Measurements from ENCODE around the gene ARPC2. TPM values are rescaled to one million over a fixed set of nuclear protein-coding genes. Genes with fewer than 3 reads are reported as not detected.
A peak's percentile ranks its signal among the peaks of the same experiment; 100 is the strongest.

Gene ARPC2
- total RNA-seq, 2 experiments from 2014 or later: 448 to 452 TPM

DNA sequence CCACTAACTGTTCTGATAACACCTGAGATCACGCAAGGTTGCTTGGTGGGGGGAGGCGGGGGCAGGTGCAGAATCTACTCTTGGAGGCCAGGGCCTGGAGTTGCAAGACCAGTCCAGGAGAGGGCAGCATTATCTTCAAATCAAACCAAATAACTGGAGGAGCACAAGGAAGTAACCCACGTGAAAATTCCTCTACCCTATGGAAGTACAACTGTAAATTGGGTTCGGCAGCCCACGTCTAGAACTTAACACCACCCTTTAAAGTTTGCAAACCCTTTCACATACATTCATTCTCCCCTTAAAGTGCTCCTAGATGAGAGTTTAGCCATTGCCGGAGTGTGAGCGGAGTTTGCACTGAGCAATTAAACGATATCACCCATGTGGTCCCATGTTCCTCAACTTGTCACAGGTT lies 30.6 kb upstream of the ARPC2 start:
- H3K36me3 Mint-ChIP-seq (ENCODE audit: low read depth): no peaks in the 10 kb centered on the region
- DNase-seq (peak; percentile 49 to 86 (median 64)), ATAC-seq (ENCODE audit: poor library complexity) (peak; percentile 99)
- intact Hi-C loops (cut with DNase I, micrococcal nuclease): loop anchor here (1.0 to 10.0 kb wide), 7 partner anchors 36 to 468 kb away; partner anchors contain the start of genes BCS1L (in 1 of the 2), CTDSP1 (in 1 of the 2) and ZNF142 (in 1 of the 2)
- no peak overlapping the region for H3K27ac Mint-ChIP-seq
- H3K4me1 Mint-ChIP-seq (ENCODE audit: low read depth): peaks cover 6% of the 10 kb centered on the region
- no peaks in the 10 kb centered on the region for H3K27me3 Mint-ChIP-seq
- H3K9me3 Mint-ChIP-seq: no peaks in the 10 kb centered on the region
- no peaks in the 10 kb centered on the region for H3K36me3 ChIP-seq (ENCODE audit: insufficient read depth, low read length)
- H3K27ac ChIP-seq (ENCODE audit: low read depth in 1 of 2, low read length in 2 of 2): no peak overlapping the region
- CTCF ChIA-PET: interaction anchor here (1.0 to 1.8 kb wide), 2 partner anchors 71 to 84 kb away, joined by 5 to 7 read pairs; partner anchors contain the start of genes AAMP and PNKD
- no peaks in the 10 kb centered on the region for H3K9me3 ChIP-seq (ENCODE audit: control insufficient read depth in 1 of 2, insufficient read depth in 1 of 2, low read length in 2 of 2)
- no peak overlapping the region for H3K4me3 Mint-ChIP-seq
- TF ChIP-seq, protein P1, sequence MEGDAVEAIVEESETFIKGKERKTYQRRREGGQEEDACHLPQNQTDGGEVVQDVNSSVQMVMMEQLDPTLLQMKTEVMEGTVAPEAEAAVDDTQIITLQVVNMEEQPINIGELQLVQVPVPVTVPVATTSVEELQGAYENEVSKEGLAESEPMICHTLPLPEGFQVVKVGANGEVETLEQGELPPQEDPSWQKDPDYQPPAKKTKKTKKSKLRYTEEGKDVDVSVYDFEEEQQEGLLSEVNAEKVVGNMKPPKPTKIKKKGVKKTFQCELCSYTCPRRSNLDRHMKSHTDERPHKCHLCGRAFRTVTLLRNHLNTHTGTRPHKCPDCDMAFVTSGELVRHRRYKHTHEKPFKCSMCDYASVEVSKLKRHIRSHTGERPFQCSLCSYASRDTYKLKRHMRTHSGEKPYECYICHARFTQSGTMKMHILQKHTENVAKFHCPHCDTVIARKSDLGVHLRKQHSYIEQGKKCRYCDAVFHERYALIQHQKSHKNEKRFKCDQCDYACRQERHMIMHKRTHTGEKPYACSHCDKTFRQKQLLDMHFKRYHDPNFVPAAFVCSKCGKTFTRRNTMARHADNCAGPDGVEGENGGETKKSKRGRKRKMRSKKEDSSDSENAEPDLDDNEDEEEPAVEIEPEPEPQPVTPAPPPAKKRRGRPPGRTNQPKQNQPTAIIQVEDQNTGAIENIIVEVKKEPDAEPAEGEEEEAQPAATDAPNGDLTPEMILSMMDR (IDR thresholded peaks at IDR 0.05): peak; percentile 88
- peaks cover 4% of the 10 kb centered on the region for H3K4me1 ChIP-seq (ENCODE audit: insufficient read depth, low read length)
- no peaks in the 10 kb centered on the region for H3K27me3 ChIP-seq (ENCODE audit: control insufficient read depth in 1 of 2, insufficient read depth in 2 of 2, low read length in 2 of 2)
- POLR2A ChIA-PET: no interaction called here
- H3K4me3 ChIP-seq (ENCODE audit: low read length): no peak overlapping the region

DNA sequence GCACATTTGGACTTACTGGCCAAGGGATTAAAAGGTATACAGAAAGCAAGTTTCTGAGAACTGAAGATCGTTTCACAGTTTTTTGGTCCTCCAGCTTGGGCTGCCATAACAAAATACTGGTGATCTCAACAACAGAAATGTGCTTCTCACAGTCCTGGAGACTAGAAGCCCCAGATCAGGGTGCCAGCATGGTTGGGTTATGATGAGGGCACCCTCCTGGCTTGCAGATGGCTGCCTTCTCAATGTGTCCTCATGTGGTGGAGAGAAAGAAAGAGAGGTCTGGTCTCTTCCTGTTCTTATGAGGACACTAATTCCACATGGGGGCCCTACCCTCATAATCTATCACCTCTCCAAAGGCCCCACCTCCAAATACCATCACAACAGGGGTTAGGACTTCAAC lies 30.1 kb upstream of the ARPC2 start:
- H3K4me3 Mint-ChIP-seq: no peak overlapping the region
- no peak for DNase-seq
- H3K36me3 Mint-ChIP-seq (ENCODE audit: low read depth): no peaks in the 10 kb centered on the region
- no peaks in the 10 kb centered on the region for H3K36me3 ChIP-seq (ENCODE audit: insufficient read depth, low read length)
- no peaks in the 10 kb centered on the region for H3K9me3 Mint-ChIP-seq
- CTCF ChIA-PET: interaction anchor here (1.7 to 1.8 kb wide), 2 partner anchors 71 to 83 kb away, joined by 4 to 7 read pairs; partner anchors contain the start of genes AAMP and PNKD
- H3K9me3 ChIP-seq (ENCODE audit: control insufficient read depth in 1 of 2, insufficient read depth in 1 of 2, low read length in 2 of 2): no peaks in the 10 kb centered on the region
- POLR2A ChIA-PET: no interaction called here
- H3K27me3 Mint-ChIP-seq: no peaks in the 10 kb centered on the region
- intact Hi-C loops (cut with DNase I, micrococcal nuclease): loop anchor here (1.0 to 10.0 kb wide), 7 partner anchors 35 to 468 kb away; partner anchors contain the start of genes BCS1L (in 1 of the 2), CTDSP1 (in 1 of the 2) and ZNF142 (in 1 of the 2)
- H3K4me1 ChIP-seq (ENCODE audit: insufficient read depth, low read length): peaks cover 4% of the 10 kb centered on the region
- H3K4me1 Mint-ChIP-seq (ENCODE audit: low read depth): peaks cover 6% of the 10 kb centered on the region
- no peak overlapping the region for H3K27ac ChIP-seq (ENCODE audit: low read depth in 1 of 2, low read length in 2 of 2)
- H3K4me3 ChIP-seq (ENCODE audit: low read length): no peak overlapping the region
- no peak overlapping the region for H3K27ac Mint-ChIP-seq
- TF ChIP-seq, protein P1 (IDR thresholded peaks at IDR 0.05): no peak
- H3K27me3 ChIP-seq (ENCODE audit: control insufficient read depth in 1 of 2, insufficient read depth in 2 of 2, low read length in 2 of 2): no peaks in the 10 kb centered on the region
- ATAC-seq (ENCODE audit: poor library complexity): no peak

DNA sequence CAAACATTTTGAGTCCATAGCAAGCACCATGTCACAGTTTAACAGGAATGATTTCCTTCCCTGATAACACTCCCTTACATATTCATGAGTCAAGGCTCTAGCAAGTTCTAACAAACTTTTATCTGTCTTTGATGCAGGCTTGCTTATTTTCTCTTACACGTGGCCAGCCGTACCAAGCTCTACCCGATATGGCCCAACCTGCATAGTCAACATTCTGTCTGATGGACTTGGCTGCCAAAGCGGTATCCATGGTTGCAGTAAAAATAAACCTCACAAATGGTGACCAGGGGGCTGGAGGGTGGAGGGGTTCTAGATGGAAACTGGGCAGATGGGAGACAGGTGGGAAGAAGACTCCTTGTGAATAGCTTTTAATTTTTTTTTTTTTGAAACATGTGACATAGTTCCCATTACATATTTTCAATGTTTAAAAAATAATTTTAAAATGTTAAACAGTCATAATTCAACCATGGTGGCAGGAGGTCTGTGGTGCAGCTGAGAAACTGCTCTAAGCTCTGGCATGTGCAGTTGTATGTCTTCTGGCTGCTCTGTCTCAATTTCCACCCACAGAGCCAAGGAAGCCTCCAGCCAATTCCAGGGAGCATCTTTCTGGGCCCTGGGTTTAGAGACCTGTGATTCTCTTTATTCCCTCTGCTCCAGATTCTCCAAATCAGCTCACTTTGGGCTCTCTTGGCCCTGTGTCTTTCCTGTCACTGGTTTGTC lies 29.5 kb upstream of the ARPC2 start:
- Histone ChIP-seq H3K4me1 (ENCODE audit: insufficient read depth, low read length) (peaks cover 4% of the 10 kb centered on the region), H3K36me3 (ENCODE audit: insufficient read depth, low read length) (no peaks in the 10 kb centered on the region), H3K9me3 (ENCODE audit: control insufficient read depth in 1 of 2, insufficient read depth in 1 of 2, low read length in 2 of 2) (no peaks in the 10 kb centered on the region), H3K27ac (ENCODE audit: low read depth in 1 of 2, low read length in 2 of 2) (no peak overlapping the region), H3K4me3 (ENCODE audit: low read length) (no peak overlapping the region), H3K27me3 (ENCODE audit: control insufficient read depth in 1 of 2, insufficient read depth in 2 of 2, low read length in 2 of 2) (no peaks in the 10 kb centered on the region)
- Mint-ChIP-seq H3K4me3 (no peak overlapping the region), H3K27ac (no peak overlapping the region), H3K27me3 (no peaks in the 10 kb centered on the region), H3K4me1 (ENCODE audit: low read depth) (peaks cover 6% of the 10 kb centered on the region), H3K9me3 (no peaks in the 10 kb centered on the region), H3K36me3 (ENCODE audit: low read depth) (no peaks in the 10 kb centered on the region)
- CTCF ChIA-PET: interaction anchor here (0.5 to 1.8 kb wide), 3 partner anchors 70 to 1024 kb away, joined by 4 to 7 read pairs (median 4); partner anchors contain the start of genes AAMP and PNKD
- ATAC-seq (ENCODE audit: poor library complexity) (no peak), DNase-seq (no peak)
- TF ChIP-seq, protein P1 (IDR thresholded peaks at IDR 0.05): no peak
- intact Hi-C loops (cut with DNase I, micrococcal nuclease): loop anchor here (2.0 to 10.0 kb wide), 6 partner anchors 35 to 467 kb away; partner anchors contain the start of genes BCS1L (in 1 of the 2), CTDSP1 (in 1 of the 2) and ZNF142 (in 1 of the 2)
- POLR2A ChIA-PET: no interaction called here

All from CD4-positive, alpha-beta T cell (primary cell).